Measurements from ENCODE around the gene YBX2.

The YBX2 gene

GRCh38 chr17:7241783-7242716, 52.4 kb downstream of the YBX2 start, which contains the start of gene GABARAP:
TSS of gene GABARAP (minus strand) at chr17:7242449. CDS start at chr17:7242330, 119 bp downstream.
- peak; percentile 77 for DNase-seq

GRCh38 chr17:7241090-7241733, 53.2 kb downstream of the YBX2 start:
- no peak for DNase-seq

- no peak for DNase-seq
These were observed 54.1 kb downstream of the YBX2 start for GRCh38 chr17:7240375-7240774.

- peak; percentile 98 for DNase-seq
These were observed 55.1 kb downstream of the YBX2 start, which contains the start of gene PHF23 for GRCh38 chr17:7239091-7240027. TSS of gene PHF23 (minus strand) at chr17:7239457. CDS start at chr17:7239279, 178 bp downstream.

- peak; percentile 17 for DNase-seq
These were observed 55.9 kb downstream of the YBX2 start for GRCh38 chr17:7238420-7239090.

All from NCI-H510A (cell line).